H9 (cell line): ENCODE data around the gene MOCS1. TPM values are rescaled to one million over a fixed set of nuclear protein-coding genes. Genes with fewer than 3 reads are reported as not detected.

Experiments
- DNase-seq: peaks from one replicate; pipeline ENCODE4 v3.0.0-alpha.2; 2017
- H2AFZ ChIP-seq: one replicate; pipeline ENCODE4 v1.6.1; 2013; ENCODE audit warnings: mild to moderate bottlenecking, low read length, control low read depth, moderate library complexity
- H2AK5ac ChIP-seq: 2 replicates; pipeline ENCODE4 v1.6.1; 2013; ENCODE audit warnings: low read length, control low read depth, mixed read lengths; ENCODE audit not compliant: insufficient read length
- H2BK120ac ChIP-seq: one replicate; pipeline ENCODE4 v1.6.1; 2013; ENCODE audit warnings: low read depth, mild to moderate bottlenecking, low read length, control low read depth, inconsistent platforms; ENCODE audit not compliant: poor library complexity, severe bottlenecking
- H2BK12ac ChIP-seq: 2 replicates; pipeline ENCODE4 v1.6.1; 2013; ENCODE audit warnings: low read length, control low read depth, mixed read lengths, low read depth; ENCODE audit not compliant: insufficient read length
- H2BK15ac ChIP-seq: 2 replicates; pipeline ENCODE4 v1.6.1; 2013; ENCODE audit warnings: low read depth, low read length, control low read depth
- H2BK20ac ChIP-seq: one replicate; pipeline ENCODE4 v1.6.1; 2013; ENCODE audit warnings: low read depth, mild to moderate bottlenecking, low read length, control low read depth, inconsistent platforms; ENCODE audit not compliant: poor library complexity, severe bottlenecking
- H2BK5ac ChIP-seq: 2 replicates; pipeline ENCODE4 v1.6.1; 2013; ENCODE audit warnings: low read length, control low read depth, mixed read lengths; ENCODE audit not compliant: insufficient read length
- H3K14ac ChIP-seq: 2 replicates; pipeline ENCODE4 v1.6.1; 2013; ENCODE audit warnings: low read length, control low read depth; ENCODE audit not compliant: insufficient read depth
- H3K18ac ChIP-seq: 2 replicates; pipeline ENCODE4 v1.6.1; 2013; ENCODE audit warnings: low read depth, mild to moderate bottlenecking, mixed read lengths, low read length, control low read depth; ENCODE audit not compliant: insufficient read length
- H3K23ac ChIP-seq: 2 replicates; pipeline ENCODE4 v1.6.1; 2013; ENCODE audit warnings: low read length, control low read depth, mixed read lengths, low read depth; ENCODE audit not compliant: insufficient read length
- H3K23me2 ChIP-seq: 2 replicates; pipeline ENCODE4 v1.6.1; 2013; ENCODE audit warnings: low read depth, mild to moderate bottlenecking, mixed read lengths, low read length, control low read depth; ENCODE audit not compliant: insufficient read length, poor library complexity, severe bottlenecking
- H3K27ac ChIP-seq: 2 replicates; pipeline ENCODE4 v1.5.1; 2013; ENCODE audit warnings: low read length, control low read depth, mixed read lengths, low read depth; ENCODE audit not compliant: insufficient read length
- H3K27me3 ChIP-seq: 2 replicates; pipeline ENCODE4 v1.6.1; 2013; ENCODE audit warnings: low read length, control low read depth, inconsistent platforms; ENCODE audit not compliant: insufficient read depth
- H3K4ac ChIP-seq: 2 replicates; pipeline ENCODE4 v1.6.1; 2013; ENCODE audit warnings: low read depth, mild to moderate bottlenecking, control low read depth, inconsistent platforms, low read length, moderate library complexity
- H3K4me1 ChIP-seq: 2 replicates; pipeline ENCODE4 v1.6.1; 2013; ENCODE audit warnings: low read length, control low read depth, inconsistent platforms; ENCODE audit not compliant: insufficient read depth
- H3K4me2 ChIP-seq: 2 replicates; pipeline ENCODE4 v1.6.1; 2013; ENCODE audit warnings: low read length, control low read depth, mixed read lengths; ENCODE audit not compliant: insufficient read length, insufficient read depth
- H3K56ac ChIP-seq: 2 replicates; pipeline ENCODE4 v1.6.1; 2013; ENCODE audit warnings: low read depth, mild to moderate bottlenecking, mixed read lengths, low read length, control low read depth; ENCODE audit not compliant: insufficient read length
- H3K79me1 ChIP-seq: 2 replicates; pipeline ENCODE4 v1.6.1; 2013; ENCODE audit warnings: low read depth, mild to moderate bottlenecking, moderate library complexity, low read length, control low read depth, inconsistent platforms; ENCODE audit not compliant: insufficient read depth, poor library complexity, severe bottlenecking
- H3K79me2 ChIP-seq: 2 replicates; pipeline ENCODE4 v1.6.1; 2013; ENCODE audit warnings: low read length, control low read depth, inconsistent platforms; ENCODE audit not compliant: insufficient read depth
- H3K9ac ChIP-seq: 2 replicates; pipeline ENCODE4 v1.6.1; 2013; ENCODE audit warnings: low read length, control low read depth, mixed read lengths; ENCODE audit not compliant: insufficient read length; ENCODE audit errors: extremely low read depth
- H3K9me3 ChIP-seq: one replicate; pipeline ENCODE4 v1.6.1; 2013; ENCODE audit warnings: low read depth, low read length, inconsistent platforms; ENCODE audit not compliant: control insufficient read depth
- H3T11ph ChIP-seq: one replicate; pipeline ENCODE4 v1.6.1; 2013; ENCODE audit warnings: mild to moderate bottlenecking, low read length, control low read depth, inconsistent platforms
- H4K20me1 ChIP-seq: one replicate; pipeline ENCODE4 v1.6.1; 2013; ENCODE audit not compliant: control insufficient read depth, insufficient read length, insufficient read depth
- H4K5ac ChIP-seq: 2 replicates; pipeline ENCODE4 v1.6.1; 2013; ENCODE audit warnings: low read depth, mild to moderate bottlenecking, mixed read lengths, low read length, control low read depth; ENCODE audit not compliant: insufficient read length
- H4K8ac ChIP-seq: replicated peaks from 2 replicates; pipeline ENCODE4 v1.6.1; 2013; ENCODE audit warnings: low read length, control low read depth, mixed read lengths, low read depth; ENCODE audit not compliant: insufficient read length
- H4K91ac ChIP-seq: 2 replicates; pipeline ENCODE4 v1.6.1; 2013; ENCODE audit warnings: low read depth, mild to moderate bottlenecking, moderate library complexity, mixed read lengths, low read length, control low read depth; ENCODE audit not compliant: insufficient read length
- H3K27ac Mint-ChIP-seq, 3 experiments: 2 replicates in 2 of 3; 3 replicates in 1 of 3; pipeline ENCODE4 v1.8.0; 2020 to 2021; ENCODE audit warnings: mixed read lengths in 3 of 3, mild to moderate bottlenecking in 1 of 3, moderate library complexity in 1 of 3
- H3K27me3 Mint-ChIP-seq: 2 replicates; pipeline ENCODE4 v1.8.0; 2021; ENCODE audit warnings: low read depth, mild to moderate bottlenecking, moderate library complexity, mixed read lengths
- H3K36me3 Mint-ChIP-seq, 3 experiments: 2 replicates in 2 of 3; 3 replicates in 1 of 3; pipeline ENCODE4 v1.8.0; 2020 to 2021; ENCODE audit warnings: low read depth in 3 of 3, mixed read lengths in 3 of 3; ENCODE audit not compliant: insufficient read depth in 1 of 3
- H3K4me1 Mint-ChIP-seq, 2 experiments: 2 replicates each; pipeline ENCODE4 v1.8.0; 2020; ENCODE audit warnings: mixed read lengths in 2 of 2
- H3K4me3 Mint-ChIP-seq, 2 experiments: 2 replicates in 1 of 2; 3 replicates in 1 of 2; pipeline ENCODE4 v1.8.0; 2020 to 2021; ENCODE audit warnings: mild to moderate bottlenecking in 2 of 2, mixed read lengths in 2 of 2, moderate library complexity in 1 of 2
- H3K9me3 Mint-ChIP-seq, 2 experiments: 2 replicates in 1 of 2; 3 replicates in 1 of 2; pipeline ENCODE4 v1.8.0; 2020; ENCODE audit warnings: mild to moderate bottlenecking in 2 of 2, mixed read lengths in 2 of 2, moderate library complexity in 1 of 2
- WGBS: extraction: QIAGEN DNeasy Blood & Tissue Kit; methylation state at CpG from one replicate; pipeline ENCODE4 v1.1.7; 2013; ENCODE audit warnings: missing lambda C conversion rate, low lambda C conversion rate, mixed read lengths; ENCODE audit not compliant: insufficient read length; ENCODE audit errors: extremely low coverage; 5-methylcytosine and 5-hydroxymethylcytosine counted together
- total RNA-seq: library from RNA; stranded (reverse); gene quantifications from 2 replicates; pipeline ENCODE4 v1.2.1, GENCODE V29; 2021
- TF ChIP-seq, protein P1 (sequence below): fragments of 200-600 bp; sonication (generic); conservative IDR thresholded peaks from 3 replicates; pipeline ENCODE4 v1.8.0; 2021; ENCODE audit warnings: antibody characterized with exemption, mild to moderate bottlenecking

The MOCS1 gene
- total RNA-seq, 1 experiment from 2014 or later: 15.2 TPM

DNA sequence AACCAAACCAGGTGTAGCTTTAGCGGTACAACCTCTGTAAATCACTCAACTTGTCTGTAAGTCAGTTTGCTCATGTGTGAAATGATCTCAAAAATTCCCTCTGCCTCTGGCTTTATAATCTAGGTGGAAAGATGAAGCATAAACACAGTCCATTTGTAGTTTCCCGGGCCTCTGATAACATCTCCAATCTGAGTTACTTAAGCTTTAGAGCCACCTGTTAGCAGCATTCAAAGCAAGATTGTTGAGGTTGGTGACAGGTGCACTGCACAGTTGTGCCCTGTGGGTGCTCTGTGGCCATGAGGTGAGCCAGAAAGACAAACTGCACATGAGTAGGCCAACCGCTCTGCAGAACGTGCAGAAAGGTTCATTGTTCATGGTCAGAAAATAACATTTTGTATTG lies 53.7 kb downstream of the MOCS1 start:
- H4K5ac ChIP-seq: no peak overlapping the region
- no peaks in the 10 kb centered on the region for H3K4me1 ChIP-seq
- no peak overlapping the region for H3K4ac ChIP-seq

More for the DNA sequence above, 53.7 kb downstream of the MOCS1 start:
- H4K8ac ChIP-seq: no peak overlapping the region
- H2BK5ac ChIP-seq: no peak overlapping the region
- no peak for DNase-seq
- no peaks in the 10 kb centered on the region for H3K23me2 ChIP-seq
- H2AFZ ChIP-seq: no peak overlapping the region
- H3K27ac Mint-ChIP-seq: no peak overlapping the region
- no peak overlapping the region for H3K4me2 ChIP-seq
- H3K9ac ChIP-seq: no peak overlapping the region
- no peaks in the 10 kb centered on the region for H3K36me3 Mint-ChIP-seq
- no peak overlapping the region for H2BK120ac ChIP-seq
- no peak overlapping the region for H2BK12ac ChIP-seq
- peaks cover 3% of the 10 kb centered on the region; the same call in 1 of the 2 replicates for H3K27me3 Mint-ChIP-seq
- H3K4me3 Mint-ChIP-seq: no peak overlapping the region
- no peak overlapping the region for H3K18ac ChIP-seq
- H3K56ac ChIP-seq: no peak overlapping the region
- H3K79me1 ChIP-seq: no peaks in the 10 kb centered on the region
- H2AK5ac ChIP-seq: no peak overlapping the region
- no peak overlapping the region for H2BK20ac ChIP-seq
- H3K27ac ChIP-seq: no peak overlapping the region
- H3K14ac ChIP-seq: no peak overlapping the region
- H3K9me3 ChIP-seq: no peaks in the 10 kb centered on the region
- no peak overlapping the region for H2BK15ac ChIP-seq
- H3K9me3 Mint-ChIP-seq: no peaks in the 10 kb centered on the region; a peak in 1 of 5 replicates
- WGBS: no CpG with 5 or more reads among the region's 4 CpGs
- H3K4me1 Mint-ChIP-seq: peaks cover 0 to 5% of the 10 kb centered on the region in 2 experiments; a peak in 1 of 4 replicates
- no peak overlapping the region for H4K91ac ChIP-seq
- no peaks in the 10 kb centered on the region for H4K20me1 ChIP-seq
- TF ChIP-seq, protein P1, sequence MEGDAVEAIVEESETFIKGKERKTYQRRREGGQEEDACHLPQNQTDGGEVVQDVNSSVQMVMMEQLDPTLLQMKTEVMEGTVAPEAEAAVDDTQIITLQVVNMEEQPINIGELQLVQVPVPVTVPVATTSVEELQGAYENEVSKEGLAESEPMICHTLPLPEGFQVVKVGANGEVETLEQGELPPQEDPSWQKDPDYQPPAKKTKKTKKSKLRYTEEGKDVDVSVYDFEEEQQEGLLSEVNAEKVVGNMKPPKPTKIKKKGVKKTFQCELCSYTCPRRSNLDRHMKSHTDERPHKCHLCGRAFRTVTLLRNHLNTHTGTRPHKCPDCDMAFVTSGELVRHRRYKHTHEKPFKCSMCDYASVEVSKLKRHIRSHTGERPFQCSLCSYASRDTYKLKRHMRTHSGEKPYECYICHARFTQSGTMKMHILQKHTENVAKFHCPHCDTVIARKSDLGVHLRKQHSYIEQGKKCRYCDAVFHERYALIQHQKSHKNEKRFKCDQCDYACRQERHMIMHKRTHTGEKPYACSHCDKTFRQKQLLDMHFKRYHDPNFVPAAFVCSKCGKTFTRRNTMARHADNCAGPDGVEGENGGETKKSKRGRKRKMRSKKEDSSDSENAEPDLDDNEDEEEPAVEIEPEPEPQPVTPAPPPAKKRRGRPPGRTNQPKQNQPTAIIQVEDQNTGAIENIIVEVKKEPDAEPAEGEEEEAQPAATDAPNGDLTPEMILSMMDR: no peak
- no peaks in the 10 kb centered on the region for H3K27me3 ChIP-seq
- no peak overlapping the region for H3K23ac ChIP-seq
- no peaks in the 10 kb centered on the region for H3K79me2 ChIP-seq
- no peak overlapping the region for H3T11ph ChIP-seq
